Islet of Langerhans (tissue), 1 donor: Measurements from ENCODE around the gene KLF11.

Source experiments
- FAIRE-seq: peaks from one replicate; lab custom pipeline; 2011; peaks lifted over from hg19 to GRCh38; lab: Jason Lieb, UNC

KLF11 gene

DNA sequence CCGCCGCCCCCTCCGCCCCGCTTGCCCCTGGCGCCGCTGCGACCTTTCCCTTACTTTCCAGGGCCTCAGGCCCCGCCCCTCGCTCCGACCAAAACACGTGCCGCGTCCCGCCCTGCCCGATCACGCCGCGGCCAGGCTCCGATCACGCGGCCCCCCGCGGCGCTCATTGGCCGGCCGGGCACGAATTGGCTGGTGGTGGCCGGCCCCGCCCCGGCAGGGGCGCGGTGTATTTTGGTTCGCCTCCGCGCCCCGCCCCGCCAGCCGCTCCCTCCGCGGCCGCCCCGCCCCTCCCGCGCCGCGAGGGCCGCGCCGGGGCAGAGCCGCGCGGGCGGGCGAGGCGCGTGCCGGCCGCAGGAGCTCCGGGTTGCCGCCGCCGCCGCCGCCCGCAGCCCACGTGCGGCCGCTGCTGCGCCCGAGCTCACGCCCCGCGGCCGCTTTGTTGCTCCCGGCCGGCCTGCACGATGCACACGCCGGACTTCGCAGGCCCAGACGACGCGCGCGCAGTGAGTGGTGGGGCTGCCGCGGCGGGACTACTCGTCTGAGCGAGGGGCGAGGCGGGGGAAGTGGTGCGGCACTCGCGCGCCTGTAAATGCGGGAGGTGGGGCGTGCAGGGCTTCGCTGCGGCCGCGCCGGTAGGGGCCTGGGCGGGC, at the start of gene KLF11:
KLF11 (plus strand) TSS at position 295 of the 650 bp plus-strand sequence; CDS start at position 462, 167 bp downstream.
- FAIRE-seq: no peak

DNA sequence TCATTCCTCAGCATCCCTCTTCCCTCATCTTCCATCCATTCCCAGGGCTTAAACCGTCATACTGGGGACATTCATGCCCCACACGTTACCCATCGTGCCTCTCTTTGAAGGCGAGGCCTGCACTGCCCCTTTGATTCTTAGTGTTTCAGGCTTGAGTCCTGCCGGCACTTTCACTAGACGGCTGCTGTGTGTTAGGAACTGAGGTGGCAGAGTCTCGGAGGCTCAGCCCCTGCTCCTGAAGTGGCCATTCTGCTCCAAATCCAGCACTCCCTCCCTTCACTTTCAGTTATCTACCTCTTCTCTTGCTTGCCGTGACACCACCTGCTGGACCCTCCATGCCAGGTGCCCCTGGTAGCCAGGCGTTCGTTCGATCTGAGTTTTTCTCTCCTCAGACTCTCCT, 48.9 kb upstream of the KLF11 start:
- no peak for FAIRE-seq

DNA sequence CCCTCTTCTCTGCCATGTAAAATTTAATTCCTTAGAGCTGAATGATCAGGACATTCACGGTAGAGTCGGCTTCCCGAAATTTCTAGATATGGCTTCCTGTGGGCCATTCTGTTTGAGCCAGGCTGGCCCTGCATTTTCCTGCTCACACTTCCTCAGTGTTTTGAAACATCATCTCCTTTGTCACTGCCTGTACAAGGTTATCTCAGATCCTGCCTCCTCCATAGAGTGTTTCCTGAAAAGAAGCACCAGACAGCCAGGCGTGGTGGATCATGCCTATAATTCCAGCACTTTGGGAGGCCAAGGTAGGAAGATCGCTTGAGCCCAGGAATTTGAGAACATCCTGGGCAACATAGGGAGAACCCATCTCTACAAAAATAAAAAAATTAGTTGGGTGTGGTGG, 48.3 kb upstream of the KLF11 start:
- no peak for FAIRE-seq

DNA sequence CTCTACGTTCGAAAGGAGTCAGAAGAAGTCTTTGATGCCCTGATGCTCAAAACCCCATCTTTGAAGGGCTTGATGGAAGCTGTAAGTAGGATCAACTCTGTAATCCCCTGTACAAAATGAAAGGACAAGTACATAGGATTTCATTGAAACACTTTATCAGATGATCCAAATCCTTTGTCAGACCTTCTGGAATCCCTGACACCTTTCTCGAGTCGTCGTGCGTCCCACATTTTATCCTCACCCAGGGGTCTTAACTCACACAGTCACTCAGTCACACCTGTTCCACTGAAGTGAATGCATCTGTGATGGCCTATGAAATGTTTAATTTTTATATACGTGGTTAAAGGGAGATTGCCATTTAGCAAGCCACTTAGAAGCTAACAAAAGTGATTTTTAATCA, 47.0 kb upstream of the KLF11 start:
- FAIRE-seq: no peak

DNA sequence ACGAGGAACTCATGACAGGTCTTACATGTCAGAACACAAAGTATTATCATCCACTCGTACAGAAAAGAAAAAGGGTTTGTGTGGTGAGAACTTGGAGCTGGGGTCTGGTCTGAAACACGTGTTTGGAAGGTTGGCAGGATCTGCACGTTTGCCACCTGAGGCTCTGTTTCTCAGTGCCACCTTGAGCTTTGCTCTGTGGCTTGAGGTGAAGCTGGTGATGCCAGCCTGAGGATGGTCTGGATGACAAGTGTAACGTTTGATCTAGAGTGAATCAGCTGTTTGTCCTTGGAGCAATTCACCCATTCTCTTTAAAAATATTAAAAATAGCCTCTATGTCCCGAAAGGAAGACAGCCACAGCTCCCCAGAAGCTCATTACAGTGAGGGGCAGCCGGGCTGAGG, 45.4 kb upstream of the KLF11 start:
- no peak for FAIRE-seq

DNA sequence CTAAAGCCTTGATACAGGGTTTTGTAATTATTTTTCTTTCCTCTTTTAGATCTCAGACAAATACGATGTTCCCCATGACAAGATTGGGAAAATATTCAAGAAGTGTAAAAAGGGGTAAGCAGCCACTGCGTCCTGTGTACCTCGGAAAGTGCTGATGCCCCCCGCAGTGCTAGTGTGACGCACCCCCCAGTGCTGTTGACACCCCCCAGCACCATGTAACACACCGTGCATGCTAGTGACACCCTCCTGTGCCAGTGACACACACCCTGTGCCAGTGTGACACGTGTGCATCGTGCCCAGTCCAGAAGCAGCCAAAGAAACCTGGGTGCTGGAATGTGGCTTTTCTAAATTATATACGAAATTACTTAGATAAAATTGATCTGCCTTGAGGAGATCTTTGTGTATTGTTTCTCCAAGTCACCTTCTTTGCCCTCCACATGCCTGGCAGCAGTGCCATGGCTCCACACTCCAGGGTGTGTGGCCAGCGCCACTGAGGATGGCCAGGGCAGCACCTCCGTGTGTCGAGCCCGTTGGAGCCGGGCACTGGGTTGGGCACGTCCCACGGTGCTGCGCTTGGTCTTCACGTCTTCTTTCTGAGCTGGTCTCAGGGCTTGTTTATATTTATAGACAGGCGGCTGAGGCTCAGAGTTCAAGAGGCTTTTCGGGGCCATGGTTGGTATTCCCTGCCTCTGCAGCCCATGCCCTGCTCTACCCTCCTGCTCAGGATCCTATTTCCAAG, 44.3 kb upstream of the KLF11 start:
- no peak for FAIRE-seq

DNA sequence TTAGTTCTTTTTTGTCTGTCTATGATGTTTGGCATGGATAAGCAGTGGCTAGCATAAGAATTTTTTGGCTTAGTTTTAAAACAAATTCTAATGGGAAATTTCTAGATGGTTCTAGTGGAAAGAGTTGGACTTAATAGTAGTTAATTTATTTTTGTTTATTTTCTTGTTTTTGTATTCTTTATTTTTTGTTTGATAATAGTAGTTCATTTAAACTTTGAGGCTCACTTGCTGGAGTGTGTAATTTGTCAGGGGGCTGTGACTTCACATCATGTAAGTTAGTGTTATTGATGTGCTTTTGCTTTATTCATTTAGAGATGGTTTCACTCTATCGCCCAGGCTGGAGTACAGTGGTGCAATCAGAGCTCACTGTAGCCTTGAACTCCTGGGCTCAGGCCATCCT, 43.7 kb upstream of the KLF11 start:
- no peak for FAIRE-seq

DNA sequence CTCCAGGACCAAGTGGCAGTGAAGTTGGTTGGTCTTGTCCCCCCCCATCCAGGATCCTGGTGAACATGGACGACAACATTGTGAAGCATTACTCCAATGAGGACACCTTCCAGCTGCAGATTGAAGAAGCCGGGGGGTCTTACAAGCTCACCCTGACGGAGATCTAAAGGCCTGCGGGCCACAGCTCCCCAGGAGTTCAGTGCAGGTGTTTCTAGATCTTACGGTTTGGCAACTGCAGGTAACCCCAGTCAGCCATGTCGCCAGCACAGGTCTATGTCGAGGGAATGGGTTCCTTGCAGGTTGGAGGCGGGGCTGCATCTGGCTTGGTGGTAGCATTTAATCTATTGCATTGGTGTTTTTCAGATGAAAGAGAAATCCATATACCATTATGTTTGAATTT, 42.8 kb upstream of the KLF11 start:
- no peak for FAIRE-seq

DNA sequence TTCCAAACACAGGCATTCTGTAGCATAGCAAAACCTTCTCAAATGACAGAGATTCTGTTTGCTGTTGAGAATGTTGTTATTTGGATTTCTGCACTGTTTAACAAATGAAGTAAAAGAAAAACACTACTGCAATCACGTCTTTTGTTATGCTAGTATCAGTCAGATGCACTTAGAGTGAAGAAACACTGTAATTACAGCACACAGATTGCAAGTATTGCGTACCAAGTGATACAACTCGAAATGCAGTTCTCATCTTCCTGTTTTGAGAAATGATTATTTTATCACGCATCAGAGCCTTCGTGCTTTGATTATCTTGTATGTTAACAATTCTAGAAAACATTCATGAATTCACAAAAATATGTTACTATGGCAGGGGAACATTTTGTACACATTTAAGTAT, 41.8 kb upstream of the KLF11 start:
- FAIRE-seq: peak; percentile 38

DNA sequence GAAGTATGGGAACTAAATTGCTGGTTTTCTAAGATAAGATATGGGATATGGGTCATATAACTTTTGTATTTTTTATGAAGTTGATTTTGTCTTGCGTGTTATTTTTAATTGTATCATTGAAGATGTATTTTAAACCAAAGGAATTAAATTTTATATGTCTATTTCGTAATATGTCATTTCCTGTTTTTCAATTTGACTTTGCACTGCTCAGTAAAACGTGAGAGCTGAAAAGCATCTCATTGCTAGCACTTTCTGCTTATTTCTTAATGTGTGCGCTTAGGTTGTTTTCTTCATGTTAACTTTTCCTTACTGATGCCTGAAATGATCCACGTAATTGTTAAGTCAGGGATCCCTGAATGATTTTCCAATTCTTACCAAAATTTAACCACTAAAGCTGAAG, 41.2 kb upstream of the KLF11 start:
- FAIRE-seq: no peak

DNA sequence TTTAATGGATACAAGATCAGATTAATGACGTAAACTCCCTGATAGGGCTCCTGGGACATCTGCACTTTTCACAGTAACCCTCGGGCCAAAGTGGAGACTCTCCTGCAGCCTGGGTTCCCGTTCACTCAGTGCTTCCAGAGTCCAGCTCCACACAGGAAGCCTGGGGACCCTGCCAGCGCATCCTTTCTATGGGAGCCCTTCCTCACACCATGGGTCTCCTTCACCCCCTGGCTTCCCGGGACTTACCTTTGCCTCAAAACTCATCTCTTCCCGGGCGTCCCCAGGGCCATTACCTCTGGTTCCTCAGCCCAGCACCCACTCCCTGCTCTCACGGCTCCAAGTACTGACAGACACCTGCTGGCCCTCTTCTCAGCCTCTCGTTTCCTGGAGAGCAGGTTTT, 40.7 kb upstream of the KLF11 start:
- FAIRE-seq: no peak

DNA sequence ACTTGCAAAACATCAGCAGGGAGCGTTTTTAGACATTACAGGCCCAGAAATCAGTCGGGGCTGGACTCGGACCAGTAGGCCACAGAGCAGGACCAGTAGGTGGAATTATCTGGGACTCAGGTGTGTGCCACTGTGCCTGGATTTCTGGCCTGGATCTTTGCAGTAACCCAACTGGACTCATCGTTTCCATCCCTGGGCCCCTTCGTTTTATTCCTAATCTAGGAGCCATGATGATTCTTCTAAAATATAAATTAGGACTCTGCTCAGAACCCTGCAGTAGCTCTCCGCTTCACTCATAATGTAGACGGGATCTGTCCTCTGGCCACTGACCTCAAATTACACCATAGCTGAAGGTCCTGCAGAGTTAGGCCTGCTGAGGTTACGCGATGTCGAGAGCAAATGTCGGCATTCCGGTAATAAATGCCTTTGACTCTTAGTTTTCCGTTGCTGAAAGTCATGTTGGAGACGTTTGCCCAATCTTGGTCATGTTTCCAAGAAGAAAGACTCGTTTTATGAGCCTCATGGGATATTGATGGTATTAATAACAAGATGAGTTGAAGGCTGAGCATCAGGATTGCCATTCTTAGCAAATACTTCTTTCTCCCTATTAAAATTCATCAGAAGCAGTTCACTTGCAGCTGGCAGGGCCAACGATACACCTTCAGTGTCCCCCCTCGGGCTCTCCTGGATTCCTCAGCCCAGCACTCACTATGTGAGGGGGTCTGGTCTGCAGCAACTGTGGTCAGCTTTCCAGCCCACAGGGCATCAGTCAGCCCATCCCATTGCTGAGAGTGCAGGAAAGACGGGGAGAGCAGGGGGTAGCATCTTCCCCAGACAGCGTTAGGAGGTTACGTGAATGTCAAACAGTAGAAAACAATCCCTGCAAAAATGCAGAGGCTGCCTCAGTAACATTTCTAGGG, 39.9 kb upstream of the KLF11 start:
- FAIRE-seq: no peak

DNA sequence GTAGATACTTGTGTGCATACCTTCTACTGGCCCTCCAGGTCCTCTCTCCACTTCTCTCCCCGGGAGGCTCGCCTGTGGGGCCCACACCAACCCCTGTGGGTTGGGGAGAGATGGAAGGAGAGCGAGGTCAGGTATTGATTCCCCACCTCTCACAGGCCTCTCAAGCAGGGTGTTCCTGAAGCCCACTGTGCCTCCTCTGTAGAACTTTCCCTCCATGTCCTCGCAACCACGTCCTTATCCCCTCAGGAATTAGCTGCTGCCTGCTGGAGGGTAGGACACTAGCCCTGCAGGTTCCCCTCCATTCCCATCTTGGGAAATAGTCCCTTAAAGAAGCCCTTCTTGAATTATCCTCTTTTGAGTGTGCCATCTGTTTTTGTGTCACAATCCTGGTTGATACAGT, 38.9 kb upstream of the KLF11 start:
- FAIRE-seq: no peak

DNA sequence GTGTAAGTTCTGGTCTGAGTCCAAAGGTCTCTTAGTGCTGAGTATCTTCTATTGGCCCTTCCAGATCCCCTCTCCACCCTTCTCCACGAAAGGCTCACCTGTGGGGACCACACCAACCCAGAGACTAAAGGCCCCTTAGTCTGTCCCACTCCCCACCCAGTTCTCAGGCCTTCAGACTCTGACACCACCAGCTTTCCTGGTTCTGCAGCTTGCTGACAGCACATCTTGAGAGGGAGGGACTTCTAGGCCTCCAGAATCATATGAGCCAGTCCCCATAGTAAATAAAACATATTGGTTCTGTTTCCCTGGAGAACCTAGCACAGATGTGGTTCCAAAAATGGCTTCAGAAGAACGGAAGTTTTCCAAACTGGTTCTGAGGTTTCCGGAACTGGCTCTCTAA, 38.5 kb upstream of the KLF11 start:
- FAIRE-seq: no peak

DNA sequence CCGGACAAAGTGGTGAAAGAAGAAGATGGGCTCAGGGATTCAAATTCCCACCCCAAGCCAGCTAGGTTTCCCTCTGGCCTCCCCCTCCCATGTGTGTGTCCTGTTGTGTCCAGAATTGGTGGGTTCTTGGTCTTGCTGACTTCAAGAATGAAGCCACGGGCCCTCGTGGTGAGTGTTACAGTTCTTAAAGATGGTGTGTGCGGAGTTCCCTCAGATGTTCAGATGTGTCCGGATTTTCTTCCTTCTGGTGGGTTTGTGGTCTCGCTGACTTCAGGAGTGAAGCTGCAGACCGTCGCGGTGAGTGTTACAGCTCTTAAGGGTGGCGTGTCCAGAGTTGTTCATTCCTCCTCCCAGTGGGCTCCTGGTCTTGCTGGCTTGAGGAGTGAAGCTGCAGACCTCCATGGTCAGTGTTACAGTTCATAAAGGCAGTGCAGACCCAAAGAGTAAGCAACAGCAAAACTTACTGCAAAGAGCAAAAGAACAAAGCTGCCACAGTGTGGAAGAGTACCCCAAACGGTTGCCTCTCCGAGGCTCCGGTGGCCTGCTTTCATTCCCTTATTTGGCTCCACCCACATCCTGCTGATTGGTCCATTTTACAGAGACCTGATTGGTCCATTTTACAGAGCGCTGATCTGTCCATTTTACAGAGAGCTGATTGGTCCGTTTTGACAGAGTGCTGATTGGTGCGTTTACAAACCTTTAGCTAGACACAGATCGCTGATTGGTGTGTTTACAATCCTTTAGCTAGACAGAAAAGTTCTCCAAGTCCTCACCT, 37.7 kb upstream of the KLF11 start:
- no peak for FAIRE-seq

DNA sequence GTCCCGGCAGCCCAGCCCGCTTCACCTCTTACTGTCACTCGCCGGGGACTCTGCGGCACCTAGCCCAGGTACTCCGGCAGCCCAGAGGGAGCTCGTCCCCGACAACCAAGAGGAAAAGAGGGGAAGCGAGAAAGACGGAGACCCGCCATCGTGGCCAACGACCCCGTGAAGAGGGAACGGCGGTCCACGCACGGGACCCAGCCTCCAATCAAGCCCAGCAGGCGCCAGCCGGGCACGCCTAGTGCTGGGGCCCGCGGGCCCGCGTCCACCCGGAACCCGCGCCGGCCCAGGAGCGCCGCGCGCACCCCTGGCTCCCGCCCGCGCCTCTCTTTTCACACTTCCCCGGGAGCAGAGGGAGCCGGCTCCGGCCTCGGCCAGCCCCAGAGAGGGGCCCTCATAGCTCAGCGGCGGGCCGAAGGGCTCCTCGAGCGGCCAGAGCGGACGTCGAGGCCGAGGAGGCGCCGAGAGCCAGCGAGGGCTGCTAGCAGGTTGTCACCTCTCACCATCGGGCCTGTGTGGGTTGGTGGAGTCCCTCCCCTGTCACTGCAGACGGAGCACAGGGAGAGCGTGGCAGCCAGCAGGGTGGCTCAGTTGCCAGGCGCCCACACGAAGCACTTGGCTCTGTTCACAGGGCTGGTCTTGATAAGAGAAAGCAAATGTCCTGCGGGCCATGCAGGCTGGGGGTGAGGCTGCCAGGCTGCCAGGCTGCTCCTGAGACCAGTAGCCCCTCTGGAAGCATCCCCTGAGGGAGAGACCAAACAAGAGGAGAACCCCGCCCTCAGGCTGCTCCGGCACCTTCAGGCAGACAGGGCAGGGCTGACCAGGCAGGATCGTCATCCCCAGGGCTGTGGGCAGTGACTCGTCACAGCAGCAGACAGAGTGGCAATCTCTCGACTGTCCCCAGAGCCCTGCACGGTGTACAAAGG, 36.9 kb upstream of the KLF11 start:
- peak; percentile 60 for FAIRE-seq

DNA sequence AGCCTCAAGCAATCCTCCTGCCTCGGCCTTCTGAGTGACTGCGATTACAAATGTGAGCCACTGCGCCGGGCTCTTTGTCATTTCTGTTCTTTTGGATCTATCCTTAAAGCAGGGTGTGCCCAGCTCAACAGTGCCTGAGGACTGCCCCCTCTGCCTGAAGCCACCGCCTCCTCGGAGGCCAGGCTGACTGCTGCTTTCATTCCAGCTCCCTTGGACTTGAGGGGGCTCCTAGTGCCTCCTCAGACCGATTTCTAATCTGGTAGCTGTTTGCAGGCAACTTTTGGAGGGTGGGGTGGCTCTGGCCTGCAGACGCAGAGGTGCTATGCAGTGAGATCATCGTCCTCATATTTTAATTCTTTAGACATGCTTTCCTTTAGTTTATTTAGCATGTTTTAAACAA, 35.9 kb upstream of the KLF11 start:
- FAIRE-seq: no peak

DNA sequence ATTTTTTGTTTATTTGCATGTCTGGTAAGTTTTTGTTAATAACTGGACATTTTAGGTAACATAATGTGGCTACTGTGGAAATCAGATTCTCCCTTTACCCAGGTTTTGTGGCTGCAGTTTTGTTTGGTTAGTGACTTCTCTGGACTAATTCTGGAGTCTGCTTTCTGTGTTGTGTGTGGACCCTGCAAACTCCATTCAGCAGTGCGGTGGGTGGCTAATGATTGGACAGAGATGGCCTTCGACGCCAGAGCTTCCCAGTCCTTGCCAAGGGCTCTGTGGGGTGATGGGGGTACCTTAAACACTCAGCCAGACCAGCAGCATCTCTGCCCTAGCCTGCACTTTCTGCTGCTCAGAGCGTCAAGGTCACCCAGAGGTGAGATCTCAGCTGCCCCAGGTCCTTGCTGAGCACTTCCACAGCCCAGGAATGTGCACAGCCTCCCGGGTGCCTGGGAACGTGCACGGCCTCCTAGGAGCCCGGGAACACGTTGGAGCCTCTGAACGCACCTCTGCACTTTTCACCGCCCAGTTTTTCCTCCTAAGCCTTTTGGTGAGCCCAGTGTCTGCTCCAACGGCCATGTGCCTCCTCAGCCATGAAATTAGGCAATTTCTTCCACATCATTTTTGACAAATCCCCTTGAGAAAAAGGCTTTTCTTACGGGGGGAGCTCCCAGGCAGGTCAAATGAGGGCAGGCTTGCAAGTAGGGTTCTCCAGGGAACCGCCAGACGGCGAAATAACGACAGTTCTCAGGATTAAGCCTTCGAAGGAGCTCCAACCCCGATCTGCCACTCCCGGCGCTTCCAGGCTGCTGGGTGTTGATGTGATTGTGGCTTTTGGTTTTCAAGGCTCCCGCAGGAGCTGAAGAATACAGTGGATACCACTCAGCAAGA, 35.2 kb upstream of the KLF11 start:
- FAIRE-seq: no peak

DNA sequence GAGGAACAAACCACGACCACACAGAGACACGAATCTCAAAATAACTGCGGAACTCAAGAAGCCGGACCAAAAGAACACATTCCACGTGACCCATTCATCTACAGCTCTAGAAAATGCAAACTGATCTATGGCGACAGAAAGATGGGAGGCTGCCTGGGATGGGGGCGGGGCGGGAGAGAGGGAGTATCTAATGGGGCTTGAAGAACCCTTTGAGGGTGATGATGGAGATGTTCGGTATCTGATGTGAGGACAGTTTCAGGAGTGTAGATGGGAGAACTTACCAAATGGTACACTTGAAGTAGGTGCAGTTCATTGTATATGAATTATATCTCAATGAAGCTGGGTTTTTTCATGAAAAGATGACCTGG, 34.6 kb upstream of the KLF11 start:
- FAIRE-seq: no peak

DNA sequence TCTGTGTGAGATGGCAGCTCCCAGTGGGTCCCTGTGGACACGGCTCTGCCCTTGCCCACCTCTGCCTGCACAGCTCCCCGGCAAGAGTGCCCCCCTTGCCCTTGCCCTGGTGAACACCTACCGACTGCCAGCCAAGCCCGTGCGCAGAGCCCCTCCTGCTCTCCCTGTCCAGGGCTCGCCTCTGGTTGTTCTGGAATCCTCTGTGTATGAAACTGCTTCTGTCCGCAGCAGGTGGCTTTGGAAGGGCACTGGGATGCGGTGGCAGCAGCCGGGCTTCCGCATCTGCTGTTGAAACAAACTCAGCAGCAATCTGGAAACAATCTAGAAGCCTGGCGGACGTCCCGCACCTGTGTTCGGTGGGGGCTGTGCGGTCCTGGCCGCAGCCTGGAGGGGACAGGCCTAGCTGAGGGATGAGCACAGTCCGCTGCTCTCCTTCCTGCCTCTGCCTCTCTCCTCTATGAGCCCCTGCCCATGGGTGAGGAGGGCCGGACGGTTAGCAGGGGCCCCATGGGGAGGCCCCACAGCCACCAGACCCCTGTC, 34.0 kb upstream of the KLF11 start:
- FAIRE-seq: no peak
